ENCODE data around the gene BEST1. TPM values are rescaled to one million over a fixed set of nuclear protein-coding genes. Genes with fewer than 3 reads are reported as not detected.

BEST1 gene
- total RNA-seq, 2 experiments from 2014 or later, result 0.14 to 0.25 TPM

- POLR2A ChIA-PET, result interaction anchor here (3.4 to 5.1 kb wide), 3 partner anchors 22 to 112 kb away, joined by 20 to 177 read pairs (median 40); partner anchors contain the start of gene BEST1
- Mint-ChIP-seq H3K4me1 (ENCODE audit: low read depth) (peaks cover 55% of the 10 kb centered on the region), H3K27ac (peak overlapping the region; percentile 84), H3K9me3 (no peaks in the 10 kb centered on the region), H3K36me3 (ENCODE audit: low read depth) (peaks cover 31% of the 10 kb centered on the region), H3K27me3 (no peaks in the 10 kb centered on the region), H3K4me3 (peak overlapping the region; percentile 88)
- ATAC-seq (ENCODE audit: poor library complexity) (no peak), DNase-seq (peak in 2 of 14 experiments; percentile 45 to 58)
- TF ChIP-seq, protein P1, sequence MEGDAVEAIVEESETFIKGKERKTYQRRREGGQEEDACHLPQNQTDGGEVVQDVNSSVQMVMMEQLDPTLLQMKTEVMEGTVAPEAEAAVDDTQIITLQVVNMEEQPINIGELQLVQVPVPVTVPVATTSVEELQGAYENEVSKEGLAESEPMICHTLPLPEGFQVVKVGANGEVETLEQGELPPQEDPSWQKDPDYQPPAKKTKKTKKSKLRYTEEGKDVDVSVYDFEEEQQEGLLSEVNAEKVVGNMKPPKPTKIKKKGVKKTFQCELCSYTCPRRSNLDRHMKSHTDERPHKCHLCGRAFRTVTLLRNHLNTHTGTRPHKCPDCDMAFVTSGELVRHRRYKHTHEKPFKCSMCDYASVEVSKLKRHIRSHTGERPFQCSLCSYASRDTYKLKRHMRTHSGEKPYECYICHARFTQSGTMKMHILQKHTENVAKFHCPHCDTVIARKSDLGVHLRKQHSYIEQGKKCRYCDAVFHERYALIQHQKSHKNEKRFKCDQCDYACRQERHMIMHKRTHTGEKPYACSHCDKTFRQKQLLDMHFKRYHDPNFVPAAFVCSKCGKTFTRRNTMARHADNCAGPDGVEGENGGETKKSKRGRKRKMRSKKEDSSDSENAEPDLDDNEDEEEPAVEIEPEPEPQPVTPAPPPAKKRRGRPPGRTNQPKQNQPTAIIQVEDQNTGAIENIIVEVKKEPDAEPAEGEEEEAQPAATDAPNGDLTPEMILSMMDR (IDR thresholded peaks at IDR 0.05), result no peak
- H3K4me3 ChIP-seq (ENCODE audit: low read length), result no peak overlapping the region
- H3K36me3 ChIP-seq (ENCODE audit: insufficient read depth, low read length), result peaks cover 8% of the 10 kb centered on the region
- intact Hi-C loops (cut with DNase I, micrococcal nuclease), result loop anchor here (2.0 to 10.0 kb wide), 6 partner anchors 53 to 1063 kb away; partner anchors contain the start of genes AHNAK (in 1 of the 2), FEN1 (in 1 of the 2), PRPF19 (in 1 of the 2) and SYT7 (in 1 of the 2)
- peaks cover 49% of the 10 kb centered on the region for H3K4me1 ChIP-seq (ENCODE audit: insufficient read depth, low read length)
- no peak overlapping the region for H3K27ac ChIP-seq (ENCODE audit: low read depth in 1 of 2, low read length in 2 of 2)
- no peaks in the 10 kb centered on the region for H3K27me3 ChIP-seq (ENCODE audit: control insufficient read depth in 1 of 2, insufficient read depth in 2 of 2, low read length in 2 of 2)
- no peaks in the 10 kb centered on the region for H3K9me3 ChIP-seq (ENCODE audit: control insufficient read depth in 1 of 2, insufficient read depth in 1 of 2, low read length in 2 of 2)
- CTCF ChIA-PET, result interaction anchor here (0.8 to 7.1 kb wide), 4 partner anchors 70 to 138 kb away, joined by 3 to 50 read pairs (median 4); no protein-coding TSS in a partner anchor
Measured at GRCh38 chr11:61969838-61970662, 19.9 kb downstream of the BEST1 start.

- no peaks in the 10 kb centered on the region for H3K9me3 Mint-ChIP-seq
- no peak overlapping the region for H3K27ac ChIP-seq (ENCODE audit: low read depth in 1 of 2, low read length in 2 of 2)
- H3K4me3 ChIP-seq (ENCODE audit: low read length), result no peak overlapping the region
- peaks cover 38% of the 10 kb centered on the region for H3K4me1 ChIP-seq (ENCODE audit: insufficient read depth, low read length)
- peak overlapping the region; percentile 10 for H3K4me3 Mint-ChIP-seq
- DNase-seq (peak in 6 of 14 experiments; percentile 21 to 82 (median 47)), ATAC-seq (ENCODE audit: poor library complexity) (no peak)
- H3K9me3 ChIP-seq (ENCODE audit: control insufficient read depth in 1 of 2, insufficient read depth in 1 of 2, low read length in 2 of 2), result no peaks in the 10 kb centered on the region
- H3K36me3 ChIP-seq (ENCODE audit: insufficient read depth, low read length), result no peaks in the 10 kb centered on the region
- TF ChIP-seq, protein P1 (IDR thresholded peaks at IDR 0.05), result no peak
- H3K27ac Mint-ChIP-seq, result peak overlapping the region; percentile 64
- POLR2A ChIA-PET, result interaction anchor here (2.3 kb wide), 1 partner anchor 53 kb away, joined by 9 read pairs; no protein-coding TSS in a partner anchor
- CTCF ChIA-PET, result interaction anchor here (3.3 to 7.1 kb wide), 2 partner anchors 73 to 110 kb away, joined by 11 to 50 read pairs; no protein-coding TSS in a partner anchor
- no peaks in the 10 kb centered on the region for H3K27me3 ChIP-seq (ENCODE audit: control insufficient read depth in 1 of 2, insufficient read depth in 2 of 2, low read length in 2 of 2)
- H3K4me1 Mint-ChIP-seq (ENCODE audit: low read depth), result peaks cover 46% of the 10 kb centered on the region
- peaks cover 17% of the 10 kb centered on the region for H3K36me3 Mint-ChIP-seq (ENCODE audit: low read depth)
- H3K27me3 Mint-ChIP-seq, result no peaks in the 10 kb centered on the region
- intact Hi-C loops (cut with DNase I, micrococcal nuclease), result loop anchor here in 1 of 2 experiments (2.0 kb wide), 1 partner anchor 51 kb away; no protein-coding TSS in a partner anchor
Measured at GRCh38 chr11:61971248-61972111, 21.3 kb downstream of the BEST1 start.

- Histone ChIP-seq H3K4me1 (ENCODE audit: insufficient read depth, low read length) (peaks cover 38% of the 10 kb centered on the region), H3K36me3 (ENCODE audit: insufficient read depth, low read length) (no peaks in the 10 kb centered on the region), H3K27me3 (ENCODE audit: control insufficient read depth in 1 of 2, insufficient read depth in 2 of 2, low read length in 2 of 2) (no peaks in the 10 kb centered on the region), H3K27ac (ENCODE audit: low read depth in 1 of 2, low read length in 2 of 2) (peak overlapping the region in 1 of 2 donors; percentile 50), H3K9me3 (ENCODE audit: control insufficient read depth in 1 of 2, insufficient read depth in 1 of 2, low read length in 2 of 2) (no peaks in the 10 kb centered on the region), H3K4me3 (ENCODE audit: low read length) (no peak overlapping the region)
- intact Hi-C loops (cut with DNase I, micrococcal nuclease), result no loop called here
- TF ChIP-seq, protein P1 (IDR thresholded peaks at IDR 0.05), result no peak
- no peaks in the 10 kb centered on the region for H3K27me3 Mint-ChIP-seq
- DNase-seq, result no peak
- H3K27ac Mint-ChIP-seq, result peak overlapping the region; percentile 64
- ATAC-seq (ENCODE audit: poor library complexity), result no peak
- ChIA-PET CTCF (interaction anchor here (0.9 to 7.1 kb wide), 3 partner anchors 53 to 109 kb away, joined by 3 to 50 read pairs (median 11); no protein-coding TSS in a partner anchor), POLR2A (interaction anchor here (0.6 to 2.3 kb wide), 2 partner anchors 10 to 52 kb away, joined by 3 to 9 read pairs; no protein-coding TSS in a partner anchor)
- H3K36me3 Mint-ChIP-seq (ENCODE audit: low read depth), result peaks cover 10% of the 10 kb centered on the region
- H3K9me3 Mint-ChIP-seq, result no peaks in the 10 kb centered on the region
- peaks cover 44% of the 10 kb centered on the region for H3K4me1 Mint-ChIP-seq (ENCODE audit: low read depth)
- peak overlapping the region; percentile 10 for H3K4me3 Mint-ChIP-seq
Measured at GRCh38 chr11:61972112-61972671, 22.0 kb downstream of the BEST1 start.
